ENCODE data around the gene NKX6-1.

DNA sequence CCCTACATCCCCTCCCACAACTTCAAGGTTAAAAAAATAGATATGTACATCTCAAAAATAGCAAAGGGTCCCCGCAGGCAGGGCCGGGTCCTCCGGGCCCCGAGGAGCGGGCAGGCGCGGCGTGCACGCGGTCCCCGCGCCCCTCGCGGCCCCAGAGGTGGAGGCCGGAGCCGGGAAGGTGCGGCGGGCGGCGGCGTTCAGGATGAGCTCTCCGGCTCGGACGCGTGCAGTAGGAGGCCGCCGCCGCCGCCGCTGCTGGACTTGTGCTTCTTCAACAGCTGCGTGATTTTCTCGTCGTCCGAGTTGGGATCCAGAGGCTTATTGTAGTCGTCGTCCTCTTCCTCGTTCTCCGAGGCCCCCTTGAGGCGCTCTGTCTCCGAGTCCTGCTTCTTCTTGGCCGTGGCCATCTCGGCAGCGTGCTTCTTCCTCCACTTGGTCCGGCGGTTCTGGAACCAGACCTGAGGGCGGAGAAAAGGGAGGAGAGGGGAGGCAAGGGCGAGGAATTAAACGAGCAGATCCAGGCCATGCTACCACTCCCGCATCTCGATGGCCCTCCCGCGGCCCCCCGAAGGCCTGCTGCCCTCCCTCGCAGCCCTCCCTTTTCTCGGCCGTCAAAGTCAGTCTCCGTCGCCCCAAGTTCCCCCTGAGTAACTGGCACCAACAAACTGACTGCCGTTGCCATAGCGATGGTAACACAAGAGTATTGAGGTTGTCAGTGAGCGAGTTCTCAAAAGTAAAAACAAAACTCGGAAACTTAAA, 5.8 kb downstream of the NKX6-1 start:
- TF ChIP-seq CTCF (IDR thresholded peaks at IDR 0.05) (peak; percentile 44; the same call in 1 of the 2 replicates), POLR2AphosphoS5 (IDR thresholded peaks at IDR 0.05; ENCODE audit: low read depth, low read length) (no peak), SIN3A (IDR thresholded peaks at IDR 0.05; ENCODE audit: borderline replicate concordance, insufficient read depth, low read depth, low read length) (no peak), TCF7L2 (IDR thresholded peaks at IDR 0.05; ENCODE audit: low read depth, low read length) (no peak)
- TF ChIP-seq, protein P1, sequence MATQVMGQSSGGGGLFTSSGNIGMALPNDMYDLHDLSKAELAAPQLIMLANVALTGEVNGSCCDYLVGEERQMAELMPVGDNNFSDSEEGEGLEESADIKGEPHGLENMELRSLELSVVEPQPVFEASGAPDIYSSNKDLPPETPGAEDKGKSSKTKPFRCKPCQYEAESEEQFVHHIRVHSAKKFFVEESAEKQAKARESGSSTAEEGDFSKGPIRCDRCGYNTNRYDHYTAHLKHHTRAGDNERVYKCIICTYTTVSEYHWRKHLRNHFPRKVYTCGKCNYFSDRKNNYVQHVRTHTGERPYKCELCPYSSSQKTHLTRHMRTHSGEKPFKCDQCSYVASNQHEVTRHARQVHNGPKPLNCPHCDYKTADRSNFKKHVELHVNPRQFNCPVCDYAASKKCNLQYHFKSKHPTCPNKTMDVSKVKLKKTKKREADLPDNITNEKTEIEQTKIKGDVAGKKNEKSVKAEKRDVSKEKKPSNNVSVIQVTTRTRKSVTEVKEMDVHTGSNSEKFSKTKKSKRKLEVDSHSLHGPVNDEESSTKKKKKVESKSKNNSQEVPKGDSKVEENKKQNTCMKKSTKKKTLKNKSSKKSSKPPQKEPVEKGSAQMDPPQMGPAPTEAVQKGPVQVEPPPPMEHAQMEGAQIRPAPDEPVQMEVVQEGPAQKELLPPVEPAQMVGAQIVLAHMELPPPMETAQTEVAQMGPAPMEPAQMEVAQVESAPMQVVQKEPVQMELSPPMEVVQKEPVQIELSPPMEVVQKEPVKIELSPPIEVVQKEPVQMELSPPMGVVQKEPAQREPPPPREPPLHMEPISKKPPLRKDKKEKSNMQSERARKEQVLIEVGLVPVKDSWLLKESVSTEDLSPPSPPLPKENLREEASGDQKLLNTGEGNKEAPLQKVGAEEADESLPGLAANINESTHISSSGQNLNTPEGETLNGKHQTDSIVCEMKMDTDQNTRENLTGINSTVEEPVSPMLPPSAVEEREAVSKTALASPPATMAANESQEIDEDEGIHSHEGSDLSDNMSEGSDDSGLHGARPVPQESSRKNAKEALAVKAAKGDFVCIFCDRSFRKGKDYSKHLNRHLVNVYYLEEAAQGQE (IDR thresholded peaks at IDR 0.05; ENCODE audit: insufficient read depth in 1 of 2, low read depth in 2 of 2, low read length in 1 of 2): no peak

Data from Panc1 (cell line).